AG09319 (cell line): ENCODE measurements around the gene PHETA1.
"Not testable (repeated sequence)": the region's sequence is repeated elsewhere in the genome, so short reads cannot be mapped to it uniquely, and the experiment has no call there.

Source experiments
- DNase-seq: peaks from one replicate; pipeline ENCODE4 v3.0.0-alpha.2; 2010; ENCODE audit warnings: low read depth; ENCODE audit errors: extremely low read depth
- CTCF ChIP-seq: IDR thresholded peaks from 2 replicates; pipeline ENCODE4 v1.5.1; 2011; ENCODE audit warnings: low read depth, mild to moderate bottlenecking, inconsistent platforms, low read length, moderate library complexity

Gene PHETA1

GRCh38 chr12:111342376-111342775 lies 26.5 kb downstream of the PHETA1 start:
- DNase-seq = no peak
- no peak for TF ChIP-seq CTCF

GRCh38 chr12:111341426-111342065 lies 27.3 kb downstream of the PHETA1 start:
- DNase-seq = no peak

GRCh38 chr12:111340680-111341079 lies 28.2 kb downstream of the PHETA1 start:
- not testable (repeated sequence) for DNase-seq

More at GRCh38 chr12:111341426-111342065, 27.3 kb downstream of the PHETA1 start:
- TF ChIP-seq CTCF = no peak

GRCh38 chr12:111340231-111340630 lies 28.7 kb downstream of the PHETA1 start:
- no peak for DNase-seq
- no peak for TF ChIP-seq CTCF

- no peak for DNase-seq
- no peak for TF ChIP-seq CTCF
Measured at GRCh38 chr12:111339321-111339938, 29.5 kb downstream of the PHETA1 start.

GRCh38 chr12:111338096-111338495 lies 30.8 kb downstream of the PHETA1 start:
- TF ChIP-seq CTCF = no peak
- DNase-seq = no peak

- TF ChIP-seq CTCF = no peak
- DNase-seq = no peak
Measured at GRCh38 chr12:111337371-111337770, 31.5 kb downstream of the PHETA1 start.

- DNase-seq = not testable (repeated sequence)
Measured at GRCh38 chr12:111336411-111336810, 32.5 kb downstream of the PHETA1 start.
